T-helper 2 cell (primary cell): ENCODE data around the gene CLCF1.

Experiments used
- DNase-seq, 5 experiments: peaks; one replicate each; pipeline versions ENCODE4 v3.0.0 to v3.0.0-alpha.2; 2012 to 2022

Gene CLCF1

GRCh38 chr11:67374571-67375281 is 1.3 kb upstream of the CLCF1 start:
- no peak for DNase-seq

- DNase-seq, result peak; percentile 51 to 88 (median 82)
These were observed 511 bp upstream of the CLCF1 start for GRCh38 chr11:67373648-67374570.

GRCh38 chr11:67372321-67372992 is 941 bp downstream of the CLCF1 start:
- no peak for DNase-seq

- peak in 1 of 5 experiments; percentile 15 for DNase-seq
These were observed 1.5 kb downstream of the CLCF1 start for GRCh38 chr11:67371911-67372320.

- DNase-seq, result peak in 2 of 5 experiments; percentile 27 to 38
These were observed 2.0 kb downstream of the CLCF1 start for GRCh38 chr11:67371189-67371910.

GRCh38 chr11:67370351-67371076 is 2.9 kb downstream of the CLCF1 start:
- no peak for DNase-seq

- no peak for DNase-seq
These were observed 3.6 kb downstream of the CLCF1 start for GRCh38 chr11:67369801-67370284.

GRCh38 chr11:67369275-67369674 is 4.1 kb downstream of the CLCF1 start:
- DNase-seq, result no peak

- DNase-seq, result peak in 1 of 5 experiments; percentile 65
These were observed 4.8 kb downstream of the CLCF1 start for GRCh38 chr11:67368621-67369020.

- no peak for DNase-seq
These were observed 5.6 kb downstream of the CLCF1 start for GRCh38 chr11:67367761-67368227.

GRCh38 chr11:67366961-67367760 is 6.2 kb downstream of the CLCF1 start:
- no peak for DNase-seq

- no peak for DNase-seq
These were observed 6.9 kb downstream of the CLCF1 start for GRCh38 chr11:67366546-67366945.

- DNase-seq, result no peak
These were observed 7.5 kb downstream of the CLCF1 start for GRCh38 chr11:67365736-67366444.

GRCh38 chr11:67364783-67365722 is 8.3 kb downstream of the CLCF1 start:
- no peak for DNase-seq

- DNase-seq, result no peak
These were observed 9.2 kb downstream of the CLCF1 start for GRCh38 chr11:67364169-67364568.

- DNase-seq, result no peak
These were observed 15.3 kb downstream of the CLCF1 start for GRCh38 chr11:67357831-67358670.

- peak in 4 of 5 experiments; percentile 50 to 71 (median 55) for DNase-seq
These were observed 16.4 kb downstream of the CLCF1 start for GRCh38 chr11:67356864-67357561.
